ENCODE data around the gene PLEKHA8. TPM values are rescaled to one million over a fixed set of nuclear protein-coding genes. Genes with fewer than 3 reads are reported as not detected.

PLEKHA8 gene
- total and polyA plus RNA-seq, 12 donors: 2.1 to 14.5 (median 6.3) TPM

GRCh38 chr7:30087371-30087770 is 59.2 kb downstream of the PLEKHA8 start:
- no peak for DNase-seq
- TF ChIP-seq CTCF (IDR thresholded peaks at IDR 0.05) (no peak), POLR2A (IDR thresholded peaks at IDR 0.05) (no peak)
- no peak overlapping the region for H3K4me3 ChIP-seq
- no peak overlapping the region for H3K27ac ChIP-seq
- H3K4me1 ChIP-seq (replicated peaks in 1 of 2): no peaks in the 10 kb centered on the region
- no peaks in the 10 kb centered on the region for H3K36me3 ChIP-seq (replicated peaks in 1 of 2)
- intact Hi-C loops (cut with DNase I): no loop called here
- no peaks in the 10 kb centered on the region for H3K27me3 ChIP-seq
- H3K9me3 ChIP-seq (replicated peaks in 1 of 3): no peaks in the 10 kb centered on the region

- TF ChIP-seq CTCF (IDR thresholded peaks at IDR 0.05) (no peak), POLR2A (IDR thresholded peaks at IDR 0.05) (no peak)
- H3K27ac ChIP-seq: no peak overlapping the region
- no peaks in the 10 kb centered on the region for H3K4me1 ChIP-seq (replicated peaks in 1 of 2)
- intact Hi-C loops (cut with DNase I): no loop called here
- H3K9me3 ChIP-seq (replicated peaks in 1 of 3): no peaks in the 10 kb centered on the region
- H3K4me3 ChIP-seq: no peak overlapping the region
- H3K27me3 ChIP-seq: no peaks in the 10 kb centered on the region
- H3K36me3 ChIP-seq (replicated peaks in 1 of 2): no peaks in the 10 kb centered on the region
- DNase-seq: no peak
Measured at GRCh38 chr7:30088362-30088761, 60.1 kb downstream of the PLEKHA8 start.

- intact Hi-C loops (cut with DNase I): no loop called here
- Histone ChIP-seq H3K36me3 (replicated peaks in 1 of 2) (no peaks in the 10 kb centered on the region), H3K27me3 (no peaks in the 10 kb centered on the region), H3K9me3 (replicated peaks in 1 of 3) (no peaks in the 10 kb centered on the region), H3K27ac (no peak overlapping the region), H3K4me1 (replicated peaks in 1 of 2) (no peaks in the 10 kb centered on the region), H3K4me3 (no peak overlapping the region)
- no peak for DNase-seq
- WGBS, 4 donors: 68 to 76% (median 71%) methylated on average over 3 of the region's 3 CpGs
- TF ChIP-seq POLR2A (IDR thresholded peaks at IDR 0.05): no peak
- no peak for TF ChIP-seq CTCF (IDR thresholded peaks at IDR 0.05)
Measured at GRCh38 chr7:30090111-30090510, 61.9 kb downstream of the PLEKHA8 start.

GRCh38 chr7:30091491-30091912 is 63.3 kb downstream of the PLEKHA8 start:
- TF ChIP-seq POLR2A (IDR thresholded peaks at IDR 0.05) (no peak), CTCF (IDR thresholded peaks at IDR 0.05) (no peak)
- DNase-seq: no peak
- WGBS, 4 donors: 68 to 88% (median 76%) methylated on average over 2 of the region's 2 CpGs
- no peaks in the 10 kb centered on the region for H3K27me3 ChIP-seq
- no peak overlapping the region for H3K4me3 ChIP-seq
- H3K27ac ChIP-seq: no peak overlapping the region
- no peaks in the 10 kb centered on the region for H3K9me3 ChIP-seq (replicated peaks in 1 of 3)
- no peaks in the 10 kb centered on the region for H3K4me1 ChIP-seq (replicated peaks in 1 of 2)
- intact Hi-C loops (cut with DNase I): no loop called here
- no peaks in the 10 kb centered on the region for H3K36me3 ChIP-seq (replicated peaks in 1 of 2)

All from adrenal gland (tissue), 12 donors.